ENCODE results near the gene MORF4L1. TPM values are rescaled to one million over a fixed set of nuclear protein-coding genes. Genes with fewer than 3 reads are reported as not detected.

MORF4L1 gene
- total and polyA plus RNA-seq, 2 donors from 2014 or later: 319 to 325 TPM

DNA sequence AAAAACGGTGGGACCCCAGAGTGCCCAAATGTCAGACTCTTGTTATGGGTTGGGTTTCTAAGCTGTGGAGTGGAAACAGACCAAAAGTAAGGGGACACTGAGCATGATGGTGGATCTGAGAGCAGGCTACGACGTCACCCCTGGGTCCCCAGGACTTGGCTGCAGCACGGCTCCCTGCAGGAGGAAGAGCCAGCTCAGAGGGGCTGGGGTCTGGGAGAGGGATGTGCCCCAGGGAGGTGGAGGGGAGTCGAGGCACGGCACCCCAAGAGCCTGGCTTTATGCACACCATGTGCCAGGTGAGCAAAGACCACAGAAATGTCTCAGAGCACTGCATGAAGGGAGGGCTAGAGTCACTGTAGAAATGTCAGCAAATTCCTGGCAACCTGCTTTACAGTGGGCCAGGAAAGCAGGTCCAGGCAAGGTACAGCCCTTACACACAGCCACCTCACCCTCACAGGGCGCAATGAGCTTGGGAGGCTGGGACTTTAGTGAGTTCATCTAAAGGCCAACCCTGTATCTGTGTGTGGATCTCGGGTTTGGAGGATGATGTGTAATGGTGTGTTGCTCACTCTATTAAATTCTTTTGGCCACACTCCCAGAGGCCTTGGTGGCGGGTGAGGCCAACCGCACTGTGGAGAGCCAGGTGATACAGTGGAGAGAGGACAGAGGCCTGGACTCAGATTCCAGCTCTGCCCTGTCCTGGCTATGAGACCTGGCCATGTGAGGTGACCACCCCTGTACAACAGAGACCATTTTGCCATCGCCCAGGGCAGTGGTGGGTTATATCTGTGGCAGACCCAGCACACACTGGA lies 58.1 kb downstream of the MORF4L1 start:
- DNase-seq: peak in 3 of 5 donors; percentile 44 to 69 (median 64)
- TF ChIP-seq, protein P1, sequence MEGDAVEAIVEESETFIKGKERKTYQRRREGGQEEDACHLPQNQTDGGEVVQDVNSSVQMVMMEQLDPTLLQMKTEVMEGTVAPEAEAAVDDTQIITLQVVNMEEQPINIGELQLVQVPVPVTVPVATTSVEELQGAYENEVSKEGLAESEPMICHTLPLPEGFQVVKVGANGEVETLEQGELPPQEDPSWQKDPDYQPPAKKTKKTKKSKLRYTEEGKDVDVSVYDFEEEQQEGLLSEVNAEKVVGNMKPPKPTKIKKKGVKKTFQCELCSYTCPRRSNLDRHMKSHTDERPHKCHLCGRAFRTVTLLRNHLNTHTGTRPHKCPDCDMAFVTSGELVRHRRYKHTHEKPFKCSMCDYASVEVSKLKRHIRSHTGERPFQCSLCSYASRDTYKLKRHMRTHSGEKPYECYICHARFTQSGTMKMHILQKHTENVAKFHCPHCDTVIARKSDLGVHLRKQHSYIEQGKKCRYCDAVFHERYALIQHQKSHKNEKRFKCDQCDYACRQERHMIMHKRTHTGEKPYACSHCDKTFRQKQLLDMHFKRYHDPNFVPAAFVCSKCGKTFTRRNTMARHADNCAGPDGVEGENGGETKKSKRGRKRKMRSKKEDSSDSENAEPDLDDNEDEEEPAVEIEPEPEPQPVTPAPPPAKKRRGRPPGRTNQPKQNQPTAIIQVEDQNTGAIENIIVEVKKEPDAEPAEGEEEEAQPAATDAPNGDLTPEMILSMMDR (IDR thresholded peaks at IDR 0.05; ENCODE audit: borderline replicate concordance, extremely low read depth, insufficient read depth): no peak
- H3K27ac ChIP-seq (ENCODE audit: low read depth in 2 of 2, low read length in 2 of 2): peak overlapping the region; percentile 85 to 94

DNA sequence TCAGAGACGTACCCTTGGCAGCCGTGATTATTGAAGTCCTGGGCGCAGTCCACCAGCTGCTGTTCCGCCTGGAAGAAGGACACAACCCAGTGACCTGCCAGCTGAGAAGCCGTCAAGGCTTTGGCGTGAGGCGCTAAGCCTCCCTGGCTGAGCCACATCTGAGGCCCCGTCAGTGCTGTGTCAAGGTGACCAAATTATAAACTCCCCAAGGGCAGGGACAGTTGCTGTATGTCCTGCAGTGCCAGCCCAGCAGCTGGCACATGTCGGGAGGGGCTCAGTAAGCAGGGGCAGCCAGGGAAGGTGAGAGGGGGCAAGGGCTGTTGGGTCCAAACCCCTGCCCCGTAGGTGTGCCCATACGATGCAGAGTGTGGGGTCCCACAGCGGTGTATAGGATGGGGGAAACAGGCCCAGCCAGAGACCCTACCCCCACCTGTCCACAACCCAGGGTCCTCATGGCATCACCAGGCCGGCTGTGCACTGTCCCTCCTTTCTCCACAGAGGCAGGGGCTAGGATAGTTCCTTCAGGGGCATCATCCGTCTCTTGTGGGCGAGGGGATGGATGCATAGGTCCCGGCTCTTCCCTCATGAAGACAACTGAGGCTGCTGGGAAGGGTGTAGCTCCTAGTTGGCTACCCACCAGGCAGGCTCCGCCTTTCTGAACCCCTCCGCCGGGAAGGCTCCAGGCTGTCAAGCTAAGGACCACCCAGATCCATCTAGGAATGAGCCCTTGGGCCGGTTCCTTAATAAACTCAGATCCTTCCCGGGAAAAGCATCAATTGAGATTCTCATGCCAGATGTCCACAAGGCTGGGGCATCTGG lies 59.0 kb downstream of the MORF4L1 start:
- Histone ChIP-seq H3K27ac (ENCODE audit: low read depth in 2 of 2, low read length in 2 of 2) (peak overlapping the region; percentile 85 to 94), H3K27me3 (ENCODE audit: control insufficient read depth, insufficient read depth, low read length) (no peaks in the 10 kb centered on the region), H3K4me3 (ENCODE audit: low read length in 3 of 3) (no peak overlapping the region), H3K9me3 (ENCODE audit: control insufficient read depth in 2 of 3, insufficient read depth in 1 of 3, low read length in 3 of 3) (no peaks in the 10 kb centered on the region), H3K9ac (ENCODE audit: low read length in 3 of 3) (peak overlapping the region in 2 of 3 donors; percentile 27 to 29), H3K36me3 (ENCODE audit: control insufficient read depth in 2 of 3, insufficient read depth in 3 of 3, low read length in 3 of 3) (peaks cover 3 to 56% (median 23%) of the 10 kb centered on the region in 3 donors), H3K4me1 (ENCODE audit: control insufficient read depth in 2 of 3, insufficient read depth in 2 of 3, low read depth in 1 of 3, low read length in 3 of 3) (peaks cover 0 to 42% (median 26%) of the 10 kb centered on the region in 3 donors)
- FAIRE-seq (no peak), DNase-seq (peak in 1 of 5 donors; percentile 34)
- intact Hi-C loops (cut with DNase I): no loop called here
- TF ChIP-seq, protein P1 (IDR thresholded peaks at IDR 0.05; ENCODE audit: borderline replicate concordance, extremely low read depth, insufficient read depth): no peak

More for the DNA sequence above, 58.1 kb downstream of the MORF4L1 start:
- no peak for FAIRE-seq
- H3K4me1 ChIP-seq (ENCODE audit: control insufficient read depth in 2 of 3, insufficient read depth in 2 of 3, low read depth in 1 of 3, low read length in 3 of 3): peaks cover 0 to 42% (median 26%) of the 10 kb centered on the region in 3 donors
- H3K27me3 ChIP-seq (ENCODE audit: control insufficient read depth, insufficient read depth, low read length): no peaks in the 10 kb centered on the region
- peaks cover 5 to 64% (median 28%) of the 10 kb centered on the region in 3 donors for H3K36me3 ChIP-seq (ENCODE audit: control insufficient read depth in 2 of 3, insufficient read depth in 3 of 3, low read length in 3 of 3)
- H3K9ac ChIP-seq (ENCODE audit: low read length in 3 of 3): peak overlapping the region in 1 of 3 donors; percentile 29
- intact Hi-C loops (cut with DNase I): no loop called here
- no peaks in the 10 kb centered on the region for H3K9me3 ChIP-seq (ENCODE audit: control insufficient read depth in 2 of 3, insufficient read depth in 1 of 3, low read length in 3 of 3)
- no peak overlapping the region for H3K4me3 ChIP-seq (ENCODE audit: low read length in 3 of 3)

DNA sequence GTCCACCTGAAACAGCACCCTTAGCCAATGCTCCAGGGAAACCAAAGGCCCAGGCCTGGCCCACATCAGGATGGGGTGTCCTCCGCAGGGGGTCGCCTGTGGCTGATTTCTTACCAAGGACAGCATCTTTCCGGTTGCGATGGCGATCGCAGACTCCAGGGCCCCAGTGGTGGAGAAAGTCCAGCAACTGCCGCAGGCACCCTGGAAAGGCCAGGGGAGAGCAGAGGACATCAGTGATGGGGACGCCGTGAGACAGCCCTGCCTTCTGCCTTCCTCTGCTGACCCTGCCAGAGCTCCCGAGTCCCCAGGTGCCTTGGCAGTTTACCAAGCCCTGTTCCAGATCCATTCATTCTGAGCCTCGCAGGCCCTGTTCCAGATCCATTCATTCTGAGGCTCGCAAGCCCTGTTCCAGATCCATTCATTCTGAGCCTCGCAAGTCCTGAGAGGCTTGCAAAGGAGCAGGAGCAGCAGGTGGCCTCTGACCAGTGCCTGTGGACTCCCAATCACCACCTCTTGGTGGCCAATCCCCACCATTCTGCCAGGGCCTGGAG lies 59.6 kb downstream of the MORF4L1 start:
- Histone ChIP-seq H3K9ac (ENCODE audit: low read length in 3 of 3) (peak overlapping the region in 2 of 3 donors; percentile 27 to 29), H3K9me3 (ENCODE audit: control insufficient read depth in 2 of 3, insufficient read depth in 1 of 3, low read length in 3 of 3) (no peaks in the 10 kb centered on the region), H3K27me3 (ENCODE audit: control insufficient read depth, insufficient read depth, low read length) (no peaks in the 10 kb centered on the region), H3K4me3 (ENCODE audit: low read length in 3 of 3) (no peak overlapping the region), H3K27ac (ENCODE audit: low read depth in 2 of 2, low read length in 2 of 2) (peak overlapping the region; percentile 93 to 94), H3K36me3 (ENCODE audit: control insufficient read depth in 2 of 3, insufficient read depth in 3 of 3, low read length in 3 of 3) (peaks cover 0 to 55% (median 16%) of the 10 kb centered on the region in 3 donors), H3K4me1 (ENCODE audit: control insufficient read depth in 2 of 3, insufficient read depth in 2 of 3, low read depth in 1 of 3, low read length in 3 of 3) (peaks cover 0 to 42% (median 26%) of the 10 kb centered on the region in 3 donors)
- intact Hi-C loops (cut with DNase I): no loop called here
- DNase-seq (peak in 1 of 5 donors; percentile 57), FAIRE-seq (no peak)
- TF ChIP-seq, protein P1 (IDR thresholded peaks at IDR 0.05; ENCODE audit: borderline replicate concordance, extremely low read depth, insufficient read depth): no peak
